Measurements from ENCODE around the gene TPH1. TPM values are rescaled to one million over a fixed set of nuclear protein-coding genes. Genes with fewer than 3 reads are reported as not detected.

The TPH1 gene
- total and polyA plus RNA-seq, 2 of the 8 experiments (the other 6 are each of a cell fraction or from before 2014, with no cell fraction given), result 0.09 to 0.22 TPM

DNA sequence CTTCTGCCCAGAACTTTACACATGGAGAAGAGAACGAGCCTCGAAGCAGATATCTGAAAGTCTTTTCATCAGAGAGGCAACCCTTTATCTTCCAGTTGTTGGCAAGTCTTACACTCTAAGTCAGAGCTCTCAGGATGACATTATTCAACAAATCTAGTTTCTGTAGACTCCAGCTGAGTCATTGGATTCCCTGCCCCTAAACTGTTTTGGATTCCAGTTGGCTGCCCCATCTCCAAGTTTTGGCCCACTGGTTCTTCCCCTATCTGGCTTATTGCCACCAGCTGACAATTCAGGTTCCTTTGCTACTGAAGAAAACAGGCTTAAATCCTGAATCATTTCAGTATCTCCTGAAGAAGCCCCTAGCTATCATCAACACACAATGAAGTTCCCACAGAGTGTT lies 45.7 kb upstream of the TPH1 start:
- Histone ChIP-seq H3K79me1 (ENCODE audit: low read depth, low read length) (no peaks in the 10 kb centered on the region; the same call in 1 of the 2 replicates), H4K20me1 (replicated peaks in 1 of 2; ENCODE audit: control insufficient read depth in 1 of 2, insufficient read depth in 2 of 2, low read length in 2 of 2) (peaks cover 0 to 3% of the 10 kb centered on the region in 2 experiments), H3K36me3 (ENCODE audit: control insufficient read depth in 2 of 4, insufficient read depth in 4 of 4, low read length in 3 of 4) (peaks cover 9 to 89% (median 63%) of the 10 kb centered on the region in 4 experiments), H3K23me2 (ENCODE audit: low read depth, low read length) (no peaks in the 10 kb centered on the region), H3K56ac (replicated peaks; ENCODE audit: insufficient read length, low read depth, low read length) (no peak overlapping the region), H3K79me2 (ENCODE audit: control insufficient read depth in 1 of 2, insufficient read depth in 2 of 2, low read length in 2 of 2) (no peaks in the 10 kb centered on the region; a peak in 1 of 4 replicates), H3K18ac (ENCODE audit: extremely low read depth, low read length) (no peak overlapping the region), H3K23ac (ENCODE audit: insufficient read length) (no peak overlapping the region), H2BK120ac (replicated peaks; ENCODE audit: low read depth, low read length) (no peak overlapping the region), H2AFZ (ENCODE audit: low read length) (no peak overlapping the region), H2AK5ac (ENCODE audit: low read depth, low read length) (no peak overlapping the region), H2BK15ac (ENCODE audit: low read length) (no peak overlapping the region), H2BK12ac (ENCODE audit: low read depth, low read length) (no peak overlapping the region), H2BK20ac (ENCODE audit: low read length) (no peak overlapping the region), H4K5ac (ENCODE audit: insufficient read length, low read depth, low read length) (no peak overlapping the region), H3K27ac (ENCODE audit: low read depth, low read length) (no peak overlapping the region), H4K91ac (replicated peaks; ENCODE audit: insufficient read length, low read length) (no peak overlapping the region), H3K4me2 (ENCODE audit: insufficient read depth in 1 of 2, low read depth in 2 of 2, low read length in 2 of 2) (no peak overlapping the region), H4K8ac (ENCODE audit: extremely low read depth, insufficient read depth, low read length) (no peak overlapping the region), H3K27me3 (replicated peaks in 1 of 4; ENCODE audit: control insufficient read depth in 3 of 4, extremely low read depth in 1 of 4, insufficient read depth in 3 of 4, low read length in 3 of 4) (no peaks in the 10 kb centered on the region), H3K9me3 (ENCODE audit: insufficient read depth in 2 of 2, low read depth in 1 of 2, low read length in 1 of 2) (no peaks in the 10 kb centered on the region), H3K4me1 (replicated peaks in 1 of 4; ENCODE audit: control insufficient read depth in 3 of 4, insufficient read depth in 4 of 4, low read length in 3 of 4) (no peaks in the 10 kb centered on the region), H3K14ac (ENCODE audit: insufficient read length) (no peak overlapping the region), H2BK5ac (ENCODE audit: low read depth, low read length) (no peak overlapping the region), H3K4me3 (ENCODE audit: extremely low read depth in 1 of 4, insufficient read depth in 2 of 4, low read depth in 3 of 4, low read length in 4 of 4) (no peak overlapping the region), H3K9ac (replicated peaks in 1 of 4; ENCODE audit: extremely low read depth in 1 of 4, low read depth in 3 of 4, low read length in 3 of 4) (no peak overlapping the region), H3K4ac (replicated peaks; ENCODE audit: insufficient read length, low read depth, low read length) (no peak overlapping the region)
- FAIRE-seq, result no peak
- 91% methylated on average over 2 of the region's 2 CpGs; no CpG with 5 or more reads in 1 of the 2 experiments for WGBS, 2 experiments (ENCODE audit: extremely low coverage in 1 of 2, insufficient coverage in 1 of 2, insufficient read length in 1 of 2, insufficient replicate concordance in 2 of 2, low coverage in 1 of 2, low lambda C conversion rate in 2 of 2, missing lambda C conversion rate in 1 of 2)
- ChIA-PET POLR2A (ENCODE audit: partially characterized antibody) (interaction anchor here (1.9 kb wide), 1 partner anchor 24 kb away, joined by 5 read pairs; no protein-coding TSS in a partner anchor), CTCF (ENCODE audit: partially characterized antibody) (interaction anchor here (1.7 kb wide), 1 partner anchor 88 kb away, joined by 3 read pairs; no protein-coding TSS in a partner anchor)
- no peak for DNase-seq (ENCODE audit: low read depth in 1 of 2, low spot score in 2 of 2)
- TF ChIP-seq CBX8 (IDR thresholded peaks at IDR 0.05; ENCODE audit: borderline replicate concordance, low read depth, low read length) (no peak), GABPA (IDR thresholded peaks at IDR 0.05; ENCODE audit: borderline replicate concordance, insufficient read depth, low read length) (no peak), ASH2L (IDR thresholded peaks at IDR 0.05; ENCODE audit: low read length) (no peak), JUN (IDR thresholded peaks at IDR 0.05; ENCODE audit: low read depth, low read length) (no peak), SIX5 (IDR thresholded peaks at IDR 0.05; ENCODE audit: low read depth, low read length) (no peak), PHF8 (conservative IDR thresholded peaks at IDR 0.05; ENCODE audit: low read depth, low read length) (no peak), BCL11A (IDR thresholded peaks at IDR 0.05; ENCODE audit: low read depth in 2 of 2, low read length in 2 of 2) (no peak), SP4 (IDR thresholded peaks at IDR 0.05; ENCODE audit: low read length) (no peak), GTF2F1 (IDR thresholded peaks at IDR 0.05; ENCODE audit: borderline replicate concordance, low read depth, low read length) (no peak), MAFK (IDR thresholded peaks at IDR 0.05; ENCODE audit: low read depth, low read length) (no peak), POLR2AphosphoS5 (IDR thresholded peaks at IDR 0.05; ENCODE audit: low read depth, low read length) (no peak)
- TF ChIP-seq, protein P1, sequence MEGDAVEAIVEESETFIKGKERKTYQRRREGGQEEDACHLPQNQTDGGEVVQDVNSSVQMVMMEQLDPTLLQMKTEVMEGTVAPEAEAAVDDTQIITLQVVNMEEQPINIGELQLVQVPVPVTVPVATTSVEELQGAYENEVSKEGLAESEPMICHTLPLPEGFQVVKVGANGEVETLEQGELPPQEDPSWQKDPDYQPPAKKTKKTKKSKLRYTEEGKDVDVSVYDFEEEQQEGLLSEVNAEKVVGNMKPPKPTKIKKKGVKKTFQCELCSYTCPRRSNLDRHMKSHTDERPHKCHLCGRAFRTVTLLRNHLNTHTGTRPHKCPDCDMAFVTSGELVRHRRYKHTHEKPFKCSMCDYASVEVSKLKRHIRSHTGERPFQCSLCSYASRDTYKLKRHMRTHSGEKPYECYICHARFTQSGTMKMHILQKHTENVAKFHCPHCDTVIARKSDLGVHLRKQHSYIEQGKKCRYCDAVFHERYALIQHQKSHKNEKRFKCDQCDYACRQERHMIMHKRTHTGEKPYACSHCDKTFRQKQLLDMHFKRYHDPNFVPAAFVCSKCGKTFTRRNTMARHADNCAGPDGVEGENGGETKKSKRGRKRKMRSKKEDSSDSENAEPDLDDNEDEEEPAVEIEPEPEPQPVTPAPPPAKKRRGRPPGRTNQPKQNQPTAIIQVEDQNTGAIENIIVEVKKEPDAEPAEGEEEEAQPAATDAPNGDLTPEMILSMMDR (IDR thresholded peaks at IDR 0.05; ENCODE audit: control extremely low read depth in 1 of 3, insufficient read depth in 1 of 3, low read depth in 1 of 3, low read length in 3 of 3), result no peak
